KOPT-K1 (cell line): ENCODE measurements around the gene CPA5.
"Not testable (repeated sequence)": the region's sequence is repeated elsewhere in the genome, so short reads cannot be mapped to it uniquely, and the experiment has no call there.

Experiments used
- H3K27ac ChIP-seq: fragments of 200-600 bp; sonication (generic); 2 replicates; pipeline ENCODE4 v1.5.1; 2016; ENCODE audit warnings: antibody characterized with exemption, mild to moderate bottlenecking, low read depth, low read length; ENCODE audit not compliant: poor library complexity, severe bottlenecking
- H3K36me3 ChIP-seq: fragments of 200-600 bp; sonication (generic); 2 replicates; pipeline ENCODE4 v1.5.1; 2017; ENCODE audit warnings: antibody characterized with exemption, mild to moderate bottlenecking, low read length, moderate library complexity; ENCODE audit not compliant: insufficient read depth
- H3K9me3 ChIP-seq: fragments of 200-600 bp; sonication (generic); 2 replicates; pipeline ENCODE4 v1.5.1; 2017; ENCODE audit warnings: antibody characterized with exemption, low read length, mild to moderate bottlenecking; ENCODE audit not compliant: insufficient read depth, poor library complexity, severe bottlenecking

Gene CPA5

GRCh38 chr7:130376461-130376860 is 31.8 kb downstream of the CPA5 start:
- H3K27ac ChIP-seq, H3K36me3 ChIP-seq: not testable (repeated sequence)
- H3K9me3 ChIP-seq, result peaks cover 21% of the 10 kb centered on the region

- Histone ChIP-seq H3K9me3 (peaks cover 21% of the 10 kb centered on the region), H3K27ac (no peak overlapping the region), H3K36me3 (no peaks in the 10 kb centered on the region)
Observed at GRCh38 chr7:130377178-130377577, 32.6 kb downstream of the CPA5 start.

- H3K9me3 ChIP-seq, result peaks cover 21% of the 10 kb centered on the region
- H3K36me3 ChIP-seq, result no peaks in the 10 kb centered on the region
- H3K27ac ChIP-seq, result no peak overlapping the region
Observed at GRCh38 chr7:130379019-130379418, 34.4 kb downstream of the CPA5 start.

GRCh38 chr7:130379532-130379920 is 34.9 kb downstream of the CPA5 start:
- peaks cover 21% of the 10 kb centered on the region for H3K9me3 ChIP-seq
- no peak overlapping the region for H3K27ac ChIP-seq
- H3K36me3 ChIP-seq, result no peaks in the 10 kb centered on the region

GRCh38 chr7:130379921-130380860 is 35.6 kb downstream of the CPA5 start, which contains the start of gene CPA1:
CPA1 (plus strand) TSS chr7:130380494; CDS start chr7:130380521, 27 bp downstream.
- Histone ChIP-seq H3K27ac (no peak within 1 kb of the TSS), H3K36me3 (no peaks in the 10 kb centered on the region), H3K9me3 (peaks cover 21% of the 10 kb centered on the region)

- Histone ChIP-seq H3K27ac (no peak overlapping the region), H3K9me3 (peaks cover 17% of the 10 kb centered on the region), H3K36me3 (no peaks in the 10 kb centered on the region)
Observed at GRCh38 chr7:130380861-130381455, 36.3 kb downstream of the CPA5 start.

GRCh38 chr7:130381468-130382312 is 37.1 kb downstream of the CPA5 start:
- peaks cover 10% of the 10 kb centered on the region for H3K9me3 ChIP-seq
- no peak overlapping the region for H3K27ac ChIP-seq
- no peaks in the 10 kb centered on the region for H3K36me3 ChIP-seq

- no peak overlapping the region for H3K27ac ChIP-seq
Observed at GRCh38 chr7:130383187-130383980, 38.8 kb downstream of the CPA5 start.

GRCh38 chr7:130384371-130384801 is 39.8 kb downstream of the CPA5 start:
- H3K9me3 ChIP-seq, result no peaks in the 10 kb centered on the region
- no peaks in the 10 kb centered on the region for H3K36me3 ChIP-seq
- H3K27ac ChIP-seq, result no peak overlapping the region

More at GRCh38 chr7:130383187-130383980, 38.8 kb downstream of the CPA5 start:
- H3K36me3 ChIP-seq, result no peaks in the 10 kb centered on the region
- H3K9me3 ChIP-seq, result no peaks in the 10 kb centered on the region

- Histone ChIP-seq H3K36me3 (no peaks in the 10 kb centered on the region), H3K27ac (no peak overlapping the region), H3K9me3 (no peaks in the 10 kb centered on the region)
Observed at GRCh38 chr7:130384841-130385599, 40.4 kb downstream of the CPA5 start.

GRCh38 chr7:130385600-130386066 is 41.0 kb downstream of the CPA5 start:
- Histone ChIP-seq H3K27ac (no peak overlapping the region), H3K9me3 (no peaks in the 10 kb centered on the region)

GRCh38 chr7:130386876-130387275 is 42.3 kb downstream of the CPA5 start:
- H3K36me3 ChIP-seq, result no peaks in the 10 kb centered on the region
- H3K27ac ChIP-seq, result no peak overlapping the region
- H3K9me3 ChIP-seq, result no peaks in the 10 kb centered on the region

More at GRCh38 chr7:130385600-130386066, 41.0 kb downstream of the CPA5 start:
- no peaks in the 10 kb centered on the region for H3K36me3 ChIP-seq

- Histone ChIP-seq H3K27ac (no peak overlapping the region), H3K9me3 (no peaks in the 10 kb centered on the region), H3K36me3 (no peaks in the 10 kb centered on the region)
Observed at GRCh38 chr7:130387306-130387627, 42.7 kb downstream of the CPA5 start.
